ENCODE results near the gene VAV3. TPM values are rescaled to one million over a fixed set of nuclear protein-coding genes. Genes with fewer than 3 reads are reported as not detected.

Gene VAV3
- total and polyA plus RNA-seq, 2 donors (not counting 1 experiment from before 2014, with no cell fraction given), result not detected

- H3K27ac ChIP-seq (ENCODE audit: insufficient read depth, low read length), result no peak overlapping the region
- H3K4me3 ChIP-seq (replicated peaks in 1 of 4; ENCODE audit: control extremely low read depth in 1 of 4, insufficient read depth in 1 of 4, low read depth in 3 of 4, low read length in 4 of 4), result no peak overlapping the region
- no peak for TF ChIP-seq EZH2 (IDR thresholded peaks at IDR 0.05; ENCODE audit: low read length, missing control alignments)
- TF ChIP-seq, protein P1, sequence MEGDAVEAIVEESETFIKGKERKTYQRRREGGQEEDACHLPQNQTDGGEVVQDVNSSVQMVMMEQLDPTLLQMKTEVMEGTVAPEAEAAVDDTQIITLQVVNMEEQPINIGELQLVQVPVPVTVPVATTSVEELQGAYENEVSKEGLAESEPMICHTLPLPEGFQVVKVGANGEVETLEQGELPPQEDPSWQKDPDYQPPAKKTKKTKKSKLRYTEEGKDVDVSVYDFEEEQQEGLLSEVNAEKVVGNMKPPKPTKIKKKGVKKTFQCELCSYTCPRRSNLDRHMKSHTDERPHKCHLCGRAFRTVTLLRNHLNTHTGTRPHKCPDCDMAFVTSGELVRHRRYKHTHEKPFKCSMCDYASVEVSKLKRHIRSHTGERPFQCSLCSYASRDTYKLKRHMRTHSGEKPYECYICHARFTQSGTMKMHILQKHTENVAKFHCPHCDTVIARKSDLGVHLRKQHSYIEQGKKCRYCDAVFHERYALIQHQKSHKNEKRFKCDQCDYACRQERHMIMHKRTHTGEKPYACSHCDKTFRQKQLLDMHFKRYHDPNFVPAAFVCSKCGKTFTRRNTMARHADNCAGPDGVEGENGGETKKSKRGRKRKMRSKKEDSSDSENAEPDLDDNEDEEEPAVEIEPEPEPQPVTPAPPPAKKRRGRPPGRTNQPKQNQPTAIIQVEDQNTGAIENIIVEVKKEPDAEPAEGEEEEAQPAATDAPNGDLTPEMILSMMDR (conservative IDR thresholded peaks at IDR 0.05 in 1 of 2, IDR thresholded peaks at IDR 0.05 in 1 of 2; ENCODE audit: low read depth in 1 of 2, low read length in 2 of 2), result no peak
- no peaks in the 10 kb centered on the region for H3K36me3 ChIP-seq (ENCODE audit: control insufficient read depth, insufficient read depth, low read length)
- no peak overlapping the region for H3K4me2 ChIP-seq (ENCODE audit: extremely low read depth, insufficient read depth, low read length)
- no peaks in the 10 kb centered on the region for H3K27me3 ChIP-seq (ENCODE audit: control insufficient read depth, insufficient read depth, low read length)
- no peaks in the 10 kb centered on the region for H3K4me1 ChIP-seq (ENCODE audit: control insufficient read depth, extremely low read depth, insufficient read depth, low read length)
- no peak overlapping the region for H2AFZ ChIP-seq (ENCODE audit: low read length)
- no peaks in the 10 kb centered on the region for H3K9me3 ChIP-seq (ENCODE audit: control insufficient read depth, insufficient read depth, low read depth, low read length)
- no peaks in the 10 kb centered on the region for H3K79me2 ChIP-seq (ENCODE audit: control insufficient read depth, insufficient read depth, low read length)
- no peak for DNase-seq (ENCODE audit: low read depth in 2 of 2)
- no peaks in the 10 kb centered on the region for H4K20me1 ChIP-seq (ENCODE audit: control insufficient read depth, extremely low read depth, insufficient read depth, low read length)
- H3K9ac ChIP-seq (ENCODE audit: insufficient read depth, low read length), result no peak overlapping the region
Observed at GRCh38 chr1:107600607-107601160, 364.3 kb downstream of the VAV3 start.

DNA sequence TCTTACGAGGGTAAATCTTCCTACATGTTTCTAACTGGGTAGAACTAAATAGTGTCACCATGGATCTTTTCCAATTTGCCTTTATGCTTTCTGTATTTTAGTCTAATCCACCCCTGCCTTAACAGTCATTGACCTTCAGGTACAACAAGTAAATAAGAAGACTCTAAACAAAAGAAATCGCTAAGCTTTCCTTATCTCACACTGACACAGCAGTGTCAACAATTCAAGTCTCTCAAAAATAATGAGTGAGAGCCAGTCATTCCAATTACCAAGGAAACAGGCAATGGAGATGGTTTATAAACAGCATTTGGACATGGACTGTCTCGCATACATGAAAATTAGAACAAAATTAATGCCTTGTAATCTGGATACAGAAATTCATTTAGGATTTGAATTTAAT, 365.8 kb downstream of the VAV3 start:
- no peak overlapping the region for H3K4me3 ChIP-seq (replicated peaks in 1 of 4; ENCODE audit: control extremely low read depth in 1 of 4, insufficient read depth in 1 of 4, low read depth in 3 of 4, low read length in 4 of 4)
- H3K9me3 ChIP-seq (ENCODE audit: control insufficient read depth, insufficient read depth, low read depth, low read length), result no peaks in the 10 kb centered on the region
- H3K4me1 ChIP-seq (ENCODE audit: control insufficient read depth, extremely low read depth, insufficient read depth, low read length), result no peaks in the 10 kb centered on the region
- no peak overlapping the region for H3K4me2 ChIP-seq (ENCODE audit: extremely low read depth, insufficient read depth, low read length)
- no peak overlapping the region for H3K9ac ChIP-seq (ENCODE audit: insufficient read depth, low read length)
- TF ChIP-seq, protein P1 (conservative IDR thresholded peaks at IDR 0.05 in 1 of 2, IDR thresholded peaks at IDR 0.05 in 1 of 2; ENCODE audit: low read depth in 1 of 2, low read length in 2 of 2), result no peak
- TF ChIP-seq EZH2 (IDR thresholded peaks at IDR 0.05; ENCODE audit: low read length, missing control alignments), result no peak
- DNase-seq (ENCODE audit: low read depth in 2 of 2), result no peak
- no peaks in the 10 kb centered on the region for H3K36me3 ChIP-seq (ENCODE audit: control insufficient read depth, insufficient read depth, low read length)
- H3K79me2 ChIP-seq (ENCODE audit: control insufficient read depth, insufficient read depth, low read length), result no peaks in the 10 kb centered on the region
- H3K27me3 ChIP-seq (ENCODE audit: control insufficient read depth, insufficient read depth, low read length), result no peaks in the 10 kb centered on the region
- no peaks in the 10 kb centered on the region for H4K20me1 ChIP-seq (ENCODE audit: control insufficient read depth, extremely low read depth, insufficient read depth, low read length)
- H3K27ac ChIP-seq (ENCODE audit: insufficient read depth, low read length), result no peak overlapping the region
- H2AFZ ChIP-seq (ENCODE audit: low read length), result no peak overlapping the region

- H3K79me2 ChIP-seq (ENCODE audit: control insufficient read depth, insufficient read depth, low read length), result no peaks in the 10 kb centered on the region
- no peaks in the 10 kb centered on the region for H4K20me1 ChIP-seq (ENCODE audit: control insufficient read depth, extremely low read depth, insufficient read depth, low read length)
- H3K36me3 ChIP-seq (ENCODE audit: control insufficient read depth, insufficient read depth, low read length), result no peaks in the 10 kb centered on the region
- no peaks in the 10 kb centered on the region for H3K9me3 ChIP-seq (ENCODE audit: control insufficient read depth, insufficient read depth, low read depth, low read length)
- no peak overlapping the region for H3K27ac ChIP-seq (ENCODE audit: insufficient read depth, low read length)
- no peak overlapping the region for H2AFZ ChIP-seq (ENCODE audit: low read length)
- DNase-seq (ENCODE audit: low read depth in 2 of 2), result no peak
- no peak overlapping the region for H3K4me2 ChIP-seq (ENCODE audit: extremely low read depth, insufficient read depth, low read length)
- H3K9ac ChIP-seq (ENCODE audit: insufficient read depth, low read length), result no peak overlapping the region
- no peaks in the 10 kb centered on the region for H3K27me3 ChIP-seq (ENCODE audit: control insufficient read depth, insufficient read depth, low read length)
- no peak overlapping the region for H3K4me3 ChIP-seq (replicated peaks in 1 of 4; ENCODE audit: control extremely low read depth in 1 of 4, insufficient read depth in 1 of 4, low read depth in 3 of 4, low read length in 4 of 4)
- no peaks in the 10 kb centered on the region for H3K4me1 ChIP-seq (ENCODE audit: control insufficient read depth, extremely low read depth, insufficient read depth, low read length)
- TF ChIP-seq EZH2 (IDR thresholded peaks at IDR 0.05; ENCODE audit: low read length, missing control alignments), result no peak
- TF ChIP-seq, protein P1 (conservative IDR thresholded peaks at IDR 0.05 in 1 of 2, IDR thresholded peaks at IDR 0.05 in 1 of 2; ENCODE audit: low read depth in 1 of 2, low read length in 2 of 2), result no peak
Observed at GRCh38 chr1:107597290-107597689, 367.7 kb downstream of the VAV3 start.

All from fibroblast of lung (primary cell).